Measurements from ENCODE around the gene TIGAR. TPM values are rescaled to one million over a fixed set of nuclear protein-coding genes. Genes with fewer than 3 reads are reported as not detected.
A peak's percentile ranks its signal among the peaks of the same experiment; 100 is the strongest.

Gene TIGAR
- polyA plus RNA-seq, 10 donors, result 5.3 to 9.3 (median 7.4) TPM

GRCh38 chr12:4282103-4282891 is 38.7 kb upstream of the TIGAR start:
- DNase-seq, result peak in 1 of 3 donors; percentile 1

GRCh38 chr12:4282892-4283511 is 38.0 kb upstream of the TIGAR start:
- no peak for DNase-seq

- no peak for DNase-seq
These were observed 37.3 kb upstream of the TIGAR start for GRCh38 chr12:4283512-4284255.

GRCh38 chr12:4284306-4284705 is 36.7 kb upstream of the TIGAR start:
- DNase-seq, result no peak

GRCh38 chr12:4285070-4285469 is 35.9 kb upstream of the TIGAR start:
- DNase-seq, result no peak

GRCh38 chr12:4286228-4286627 is 34.8 kb upstream of the TIGAR start:
- DNase-seq, result no peak

- no peak for DNase-seq
These were observed 34.2 kb upstream of the TIGAR start for GRCh38 chr12:4286771-4287317.

GRCh38 chr12:4287325-4288211 is 33.4 kb upstream of the TIGAR start:
- peak in 1 of 3 donors; percentile 50 for DNase-seq

- DNase-seq, result no peak
These were observed 32.5 kb upstream of the TIGAR start for GRCh38 chr12:4288296-4289131.

GRCh38 chr12:4289231-4289878 is 31.7 kb upstream of the TIGAR start:
- DNase-seq, result no peak

- DNase-seq, result no peak
These were observed 30.8 kb upstream of the TIGAR start for GRCh38 chr12:4289998-4290790.

GRCh38 chr12:4292341-4293073 is 28.5 kb upstream of the TIGAR start:
- DNase-seq, result peak in 1 of 3 donors; percentile 69

GRCh38 chr12:4293299-4293965 is 27.6 kb upstream of the TIGAR start:
- DNase-seq, result no peak

GRCh38 chr12:4293966-4294505 is 27.0 kb upstream of the TIGAR start:
- no peak for DNase-seq

GRCh38 chr12:4296751-4297150 is 24.3 kb upstream of the TIGAR start:
- no peak for DNase-seq

GRCh38 chr12:4297617-4298016 is 23.4 kb upstream of the TIGAR start:
- DNase-seq, result no peak

- no peak for DNase-seq
These were observed 20.1 kb upstream of the TIGAR start for GRCh38 chr12:4300883-4301282.

All from muscle of back (tissue), 11 donors.